Measurements from ENCODE around the gene TM4SF1.
"Not testable (repeated sequence)": the region's sequence is repeated elsewhere in the genome, so short reads cannot be mapped to it uniquely, and the experiment has no call there.

Gene TM4SF1

DNA sequence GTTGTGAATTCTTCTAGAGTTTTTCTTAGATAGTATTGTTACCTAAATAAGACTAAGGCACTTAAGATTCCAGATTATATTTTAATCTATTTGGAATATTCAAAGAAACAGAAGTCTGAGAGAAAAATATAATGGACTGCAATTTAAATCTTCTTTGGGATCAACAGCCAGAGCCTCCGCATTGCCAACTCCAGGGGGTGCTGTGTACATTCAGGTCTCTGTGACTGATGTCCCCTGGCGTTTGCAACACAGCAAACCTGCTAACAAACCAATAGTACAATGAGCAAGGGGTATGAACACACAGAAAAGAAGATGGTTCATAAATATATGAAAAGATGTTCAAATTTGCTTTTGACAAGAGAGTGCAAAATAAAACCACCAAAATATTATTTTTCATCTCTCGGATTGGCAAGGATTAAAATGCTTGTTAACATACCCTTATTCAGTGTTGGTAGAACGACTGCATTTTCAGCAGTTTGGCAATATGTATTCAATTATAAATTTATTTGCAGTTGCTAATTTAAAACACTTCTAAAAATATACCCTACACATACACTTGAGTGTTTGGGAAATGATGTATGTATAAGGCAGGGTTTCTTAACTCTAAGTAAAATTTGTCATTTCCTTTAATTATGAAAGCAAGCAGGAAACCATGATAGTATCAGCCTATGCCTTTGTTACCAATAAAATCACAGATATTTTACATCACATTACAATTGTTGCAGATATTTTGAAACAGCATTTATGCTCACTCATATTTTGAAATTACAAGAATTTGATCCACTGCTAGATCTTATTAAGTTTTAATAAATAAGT is 16.1 kb upstream of the TM4SF1 start:
- no peak for DNase-seq

DNA sequence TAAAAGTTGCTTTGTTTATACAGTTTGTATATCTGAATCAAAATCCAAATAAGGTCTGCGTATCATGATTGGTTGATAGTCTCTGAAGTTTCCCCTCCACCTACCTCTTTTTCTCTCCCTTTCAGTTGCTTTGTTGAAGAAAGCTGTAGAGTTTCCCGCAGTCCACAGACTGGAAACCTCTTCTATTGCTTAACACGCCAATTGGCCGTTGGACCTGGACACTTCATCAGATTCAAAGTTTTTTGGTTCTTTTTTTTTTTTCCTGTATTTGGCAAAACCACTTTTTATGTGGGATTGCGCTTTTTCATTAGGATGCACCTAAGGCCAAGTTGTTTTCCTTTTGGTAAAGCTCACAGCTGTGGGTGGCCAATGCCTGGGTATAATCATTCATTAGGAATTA is 14.5 kb upstream of the TM4SF1 start:
- DNase-seq: no peak

DNA sequence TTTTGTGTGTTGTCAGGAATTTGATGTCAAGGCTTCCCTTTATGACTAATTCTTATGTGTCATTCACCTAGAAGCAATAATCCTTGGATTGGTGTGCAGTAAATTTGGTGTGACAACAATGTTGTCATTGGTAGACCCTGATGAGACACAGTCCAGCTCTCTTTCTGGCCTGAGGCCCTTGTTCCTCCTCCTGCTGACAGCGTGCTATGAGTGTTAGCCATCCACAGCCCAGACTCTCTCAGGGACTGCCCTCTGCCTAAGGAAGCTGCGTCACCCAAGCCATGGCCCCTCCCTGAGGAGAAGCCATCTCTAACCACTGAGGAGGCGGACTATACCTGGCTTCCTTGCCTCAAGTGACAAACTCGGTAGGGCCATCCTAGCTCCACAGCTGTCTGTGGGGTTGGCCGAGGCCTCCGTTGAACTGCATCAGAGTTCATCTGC is 13.3 kb upstream of the TM4SF1 start:
- DNase-seq: no peak

DNA sequence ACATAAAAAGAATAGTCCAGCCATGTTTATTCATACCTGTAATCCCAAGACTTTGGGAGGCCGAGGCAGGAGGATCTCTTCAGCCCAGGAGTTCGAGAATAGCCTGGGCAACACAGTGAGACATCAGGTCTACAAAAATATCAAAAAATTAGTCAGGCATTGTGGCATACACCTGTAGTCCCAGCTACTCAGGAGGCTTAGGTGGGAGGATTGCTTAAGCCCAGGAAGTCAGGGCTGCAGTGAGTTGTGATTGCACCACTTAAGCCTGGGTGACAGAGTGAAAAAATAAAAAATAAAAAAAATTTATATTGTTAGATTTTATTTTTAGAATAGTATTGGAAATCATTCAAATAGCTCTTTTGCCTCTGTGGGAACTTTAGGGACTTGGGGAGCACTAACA is 12.8 kb upstream of the TM4SF1 start:
- DNase-seq: no peak

DNA sequence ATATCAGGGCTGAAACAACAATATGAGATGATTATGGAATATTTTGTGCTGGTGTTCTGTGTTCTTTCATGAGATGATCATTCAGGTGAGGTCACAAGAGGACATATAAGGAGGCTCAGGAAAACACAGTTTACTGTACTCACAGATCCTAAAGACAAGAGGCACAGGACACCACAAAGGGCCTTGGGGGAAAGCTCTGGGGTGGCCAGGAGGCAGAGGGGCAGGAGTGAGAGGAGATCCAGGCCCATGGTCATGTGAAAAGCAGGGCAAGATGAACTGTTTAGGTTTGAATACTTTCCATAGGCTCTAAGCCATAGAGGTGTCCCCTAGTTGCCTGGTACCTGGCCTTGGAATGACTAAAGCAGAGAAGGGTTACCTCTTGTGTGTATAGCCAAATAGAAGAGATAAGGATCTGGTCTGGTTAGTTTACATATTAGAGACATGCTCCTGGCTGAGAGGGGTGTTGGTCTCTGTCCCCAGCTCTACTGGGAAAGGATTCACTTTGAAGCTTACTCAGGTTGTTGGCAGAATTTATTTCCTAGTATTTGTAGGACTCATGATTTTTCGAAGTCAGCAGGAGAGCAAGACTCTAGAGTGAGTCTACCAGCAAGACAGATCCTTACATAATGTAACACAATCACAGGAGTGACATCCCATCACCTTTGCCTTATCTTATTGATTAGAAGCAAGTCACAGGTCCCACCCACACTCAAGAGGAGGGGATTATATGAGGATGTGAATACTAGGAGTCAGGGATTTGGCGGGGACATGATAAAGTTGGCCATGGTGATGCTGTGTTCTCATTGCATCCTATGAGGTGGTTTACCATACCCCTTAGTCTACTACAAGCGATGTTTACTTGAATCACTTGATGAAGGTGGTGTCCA is 11.3 kb upstream of the TM4SF1 start:
- no peak for DNase-seq

DNA sequence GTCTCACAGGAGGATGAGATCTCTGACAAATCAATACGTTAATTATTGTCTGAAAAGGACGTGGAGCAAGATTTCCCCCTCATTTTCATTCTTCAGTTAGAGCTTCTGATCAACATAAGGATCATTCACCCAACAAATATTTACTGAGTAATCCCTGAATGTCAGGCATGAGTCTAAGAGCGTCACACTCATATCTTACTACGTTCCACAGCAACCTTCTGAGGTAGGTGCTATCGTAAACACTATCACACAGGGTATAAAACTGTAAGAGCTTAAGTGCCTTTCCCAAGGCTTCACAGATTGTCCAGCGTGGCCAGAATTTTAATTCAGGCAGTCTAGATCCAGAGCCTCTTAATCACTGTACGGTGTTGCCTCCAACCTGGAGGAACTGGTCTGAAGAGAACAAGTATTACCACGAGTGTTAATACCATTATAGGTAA is 10.6 kb upstream of the TM4SF1 start:
- DNase-seq: no peak

DNA sequence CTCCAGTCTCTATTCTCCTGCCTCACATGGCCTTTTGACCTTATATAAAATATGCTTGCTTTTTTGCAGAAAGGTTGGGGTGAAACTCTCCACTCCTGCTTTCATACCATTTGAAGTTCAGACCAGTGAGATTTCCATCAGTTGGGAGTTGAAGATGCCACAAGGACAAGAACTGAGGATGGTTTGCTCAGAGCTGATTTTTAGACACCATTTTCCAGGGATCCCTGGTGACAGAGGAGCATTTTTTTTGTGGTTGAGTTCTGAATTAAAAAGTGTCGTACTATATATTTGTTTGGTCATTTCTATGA is 8.8 kb upstream of the TM4SF1 start:
- no peak for DNase-seq

DNA sequence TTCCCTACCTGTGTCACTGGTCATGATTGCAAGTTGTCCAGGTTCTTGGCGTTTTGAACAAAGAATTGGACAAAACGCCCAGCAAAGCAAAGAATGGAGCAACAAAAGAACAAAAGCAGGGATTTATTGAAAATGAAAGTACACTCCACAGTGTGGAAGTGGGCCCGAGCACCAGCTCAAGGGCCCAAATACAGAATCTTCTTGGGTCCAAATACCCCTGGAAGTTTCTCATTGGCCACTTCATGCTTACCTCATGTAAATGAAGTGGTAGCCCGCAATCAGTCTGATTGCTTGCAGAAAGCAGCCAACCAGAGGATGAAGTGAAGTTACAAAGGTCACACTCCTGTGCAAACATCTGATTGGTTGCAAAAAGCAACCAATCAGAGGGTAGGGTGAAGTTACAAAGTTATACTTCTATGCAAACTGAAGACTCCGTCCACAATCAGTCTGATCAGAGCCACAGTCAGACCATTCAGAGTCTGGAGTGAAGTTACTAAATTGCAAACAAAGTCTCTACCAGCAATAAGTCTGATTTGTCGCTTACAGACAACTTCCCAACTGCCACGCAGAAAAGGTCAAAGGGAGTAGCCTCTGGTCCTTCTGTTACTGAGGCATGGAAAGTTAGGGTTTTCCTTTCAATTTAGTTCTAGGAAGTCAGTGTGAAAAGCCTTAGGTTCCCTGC is 8.3 kb upstream of the TM4SF1 start:
- no peak for DNase-seq

DNA sequence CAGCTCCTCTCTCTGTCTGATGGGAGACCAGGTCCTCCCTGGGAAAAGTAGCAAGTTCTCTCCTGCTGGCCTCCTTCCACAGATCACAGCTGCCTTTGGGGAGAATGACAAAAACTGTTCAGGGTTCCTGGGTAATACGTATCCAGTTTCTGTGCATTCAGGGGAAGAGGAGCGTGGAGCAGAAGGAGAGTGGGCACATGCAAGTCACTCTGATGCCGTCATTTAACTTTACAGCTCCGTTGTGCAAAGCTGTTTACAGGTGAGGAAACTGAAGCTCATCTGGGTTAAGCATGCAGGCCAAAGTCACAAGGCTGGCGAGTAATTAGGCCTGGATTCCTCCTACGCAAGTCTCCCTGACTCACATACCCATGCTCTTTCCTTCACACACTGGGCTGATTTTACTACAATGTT is 7.5 kb upstream of the TM4SF1 start:
- DNase-seq: no peak

DNA sequence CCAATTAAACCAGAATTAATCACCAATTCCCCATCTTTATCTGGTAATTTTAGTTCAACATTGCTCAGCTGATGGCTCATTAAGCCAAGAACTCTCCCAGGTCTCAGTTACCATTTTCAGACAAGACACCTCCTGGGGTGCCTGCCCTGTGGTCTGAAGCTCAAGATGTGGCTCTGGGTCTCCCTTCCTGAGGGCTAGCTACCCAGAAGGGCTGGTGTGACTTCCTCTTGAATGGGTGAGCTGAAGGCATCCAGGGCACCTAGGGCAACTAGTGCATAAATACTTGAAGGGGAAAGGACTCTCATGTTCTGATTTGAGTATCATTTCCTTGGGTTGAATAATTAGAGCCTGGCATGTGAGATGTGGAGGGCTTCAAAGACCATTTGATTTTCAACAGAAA is 6.7 kb upstream of the TM4SF1 start:
- no peak for DNase-seq

DNA sequence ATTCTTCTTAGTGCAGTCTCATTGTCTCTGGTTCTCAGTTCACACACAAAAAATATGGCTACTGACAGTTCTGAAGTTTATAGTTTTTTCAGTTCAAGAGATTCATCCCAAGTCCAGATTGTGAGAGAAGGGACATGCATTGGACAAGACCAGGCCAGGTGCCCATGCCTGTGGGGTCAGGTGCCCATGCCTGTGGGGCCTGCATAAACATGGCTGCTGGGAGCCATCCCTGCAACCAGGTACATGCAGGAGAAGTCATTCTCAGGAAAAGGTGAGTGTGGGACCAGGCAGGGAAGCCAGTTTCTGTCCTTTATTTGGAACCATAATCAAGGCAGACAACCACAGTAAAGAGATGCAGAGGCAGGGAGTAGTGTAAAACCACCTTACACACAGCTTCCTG is 6.3 kb upstream of the TM4SF1 start:
- no peak for DNase-seq

DNA sequence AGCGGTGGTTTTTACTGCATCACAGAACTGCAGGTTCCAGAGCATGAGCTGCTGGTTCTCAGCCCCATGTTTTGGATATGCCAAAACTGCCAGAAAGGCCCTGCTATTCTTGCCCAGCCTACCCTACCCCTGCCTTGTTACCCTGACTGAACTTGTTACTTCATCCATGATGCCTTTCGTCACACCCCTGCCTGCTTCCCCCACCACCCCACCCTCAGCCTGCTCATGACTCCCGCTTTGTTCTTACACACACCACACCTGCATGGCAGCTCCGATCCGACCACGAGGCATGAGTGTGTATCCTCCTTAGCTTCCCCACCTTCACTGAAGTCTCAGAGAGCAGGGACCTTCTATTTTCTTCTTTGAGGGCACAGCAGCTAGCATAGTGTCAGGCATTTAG is 5.1 kb upstream of the TM4SF1 start:
- no peak for DNase-seq

DNA sequence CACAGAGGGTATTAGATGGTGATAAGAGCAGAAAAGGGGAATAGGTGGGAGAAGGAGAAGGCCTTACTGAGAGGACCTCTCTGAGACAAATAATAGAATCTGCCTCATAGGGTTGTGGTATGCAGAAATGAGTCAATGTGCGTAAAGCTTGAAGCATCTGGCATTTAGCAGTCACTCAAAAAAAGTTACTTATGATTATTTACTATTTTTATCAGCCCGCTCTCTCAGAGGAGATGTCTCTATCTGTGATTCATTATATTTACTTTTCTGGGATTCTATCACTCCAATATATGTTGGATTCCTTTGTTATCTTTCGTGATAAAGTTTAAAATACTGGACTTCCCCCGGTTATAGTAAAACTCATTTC is 4.6 kb upstream of the TM4SF1 start:
- no peak for DNase-seq

DNA sequence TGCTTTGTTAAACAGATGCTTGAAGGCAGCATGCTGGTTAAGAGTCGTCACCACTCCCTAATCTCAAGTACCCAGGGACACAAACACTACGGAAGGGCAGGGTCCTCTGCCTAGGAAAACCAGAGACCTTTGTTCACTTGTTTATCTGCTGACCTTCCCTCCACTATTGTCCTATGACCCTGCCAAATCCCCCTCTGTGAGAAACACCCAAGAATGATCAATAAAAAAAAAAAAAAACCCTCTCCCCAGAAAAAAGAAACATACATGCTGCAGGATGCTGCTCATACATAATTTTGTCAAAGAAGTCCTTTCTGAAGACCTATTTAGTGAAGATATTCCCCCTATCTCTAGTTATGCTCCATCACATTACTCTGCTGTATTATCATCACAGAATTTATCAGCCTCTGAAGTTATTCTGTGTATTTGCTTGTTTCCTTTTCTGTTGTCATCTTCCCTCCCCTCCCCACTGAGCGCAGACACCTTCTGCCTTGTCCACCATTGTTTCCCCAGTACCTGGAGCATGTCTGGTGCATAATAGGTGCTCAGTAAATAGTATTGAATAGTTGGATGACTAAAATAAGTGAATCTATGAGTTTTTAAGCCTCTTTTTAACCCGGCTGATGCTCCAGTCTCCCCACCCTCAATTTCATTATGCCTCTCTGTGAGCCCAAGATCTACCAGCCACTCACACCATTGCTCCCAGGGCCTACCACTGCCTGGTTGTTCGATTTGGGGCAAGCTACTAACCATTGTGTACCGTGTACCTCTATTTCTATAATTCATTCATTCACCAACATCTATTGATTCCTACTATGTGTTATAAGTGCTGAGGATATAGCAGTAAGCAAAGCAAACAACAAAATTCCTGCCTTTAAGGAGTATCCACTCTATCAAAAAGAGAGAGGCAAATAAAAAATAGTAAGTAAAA is 4.0 kb upstream of the TM4SF1 start:
- DNase-seq: no peak

DNA sequence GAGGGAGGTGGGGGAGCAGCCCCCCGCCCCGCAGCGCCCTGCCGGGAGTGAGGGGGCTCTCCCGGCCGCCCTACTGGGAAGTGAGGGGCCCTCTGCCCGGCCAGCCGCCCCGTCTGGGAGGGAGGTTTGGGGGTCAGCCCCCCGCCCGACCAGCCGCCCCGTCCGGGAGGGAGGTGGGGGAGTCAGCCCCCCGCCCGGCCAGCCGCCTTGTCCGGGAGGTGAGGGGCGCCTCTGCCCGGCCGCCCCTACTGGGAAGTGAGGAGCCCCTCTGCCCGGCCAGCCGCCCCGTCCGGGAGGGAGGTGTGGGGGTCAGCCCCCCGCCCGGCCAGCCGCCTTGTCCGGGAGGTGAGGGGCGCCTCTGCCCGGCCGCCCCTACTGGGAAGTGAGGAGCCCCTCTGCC is 2.8 kb upstream of the TM4SF1 start:
- DNase-seq: not testable (repeated sequence)

DNA sequence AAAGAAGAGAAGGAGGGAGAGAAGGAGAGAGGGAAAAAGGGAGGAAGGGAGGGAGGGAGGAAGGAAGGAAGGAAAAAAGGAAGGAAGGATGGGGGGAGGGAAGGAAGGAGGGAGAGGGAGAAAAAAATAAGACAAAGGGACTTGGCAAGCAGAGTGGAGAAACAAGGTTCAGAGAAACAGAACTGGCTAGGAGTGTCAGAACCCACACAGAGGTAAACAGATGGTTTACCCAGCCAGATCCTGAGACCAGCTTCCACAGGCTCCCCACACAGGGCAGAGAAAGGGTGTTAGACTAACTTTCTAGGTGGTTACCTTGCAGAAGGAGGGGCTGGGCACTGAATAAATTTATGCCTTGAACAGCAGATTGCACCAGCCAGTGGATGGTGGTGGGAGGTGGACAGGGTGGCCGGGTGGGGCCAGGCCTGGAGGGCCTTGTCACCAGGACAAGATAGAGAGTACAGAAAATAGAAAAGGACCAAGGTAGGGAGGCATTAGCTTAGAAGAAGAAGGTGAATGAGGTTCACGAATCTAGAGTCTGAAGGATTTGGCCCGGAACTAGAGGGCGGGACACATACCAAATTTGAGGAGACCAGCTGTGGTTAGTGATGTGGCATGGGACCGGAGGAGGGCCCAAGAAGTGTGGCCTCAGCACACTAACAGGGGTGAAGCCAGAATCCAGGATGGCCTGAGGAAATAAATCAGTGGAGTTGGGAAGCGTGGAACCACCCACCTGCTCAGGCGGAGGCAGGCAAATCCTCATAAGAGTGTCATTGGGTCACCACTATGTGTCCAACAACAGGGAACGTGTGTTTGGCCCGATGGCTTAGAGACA is 1.2 kb upstream of the TM4SF1 start:
- no peak for DNase-seq

DNA sequence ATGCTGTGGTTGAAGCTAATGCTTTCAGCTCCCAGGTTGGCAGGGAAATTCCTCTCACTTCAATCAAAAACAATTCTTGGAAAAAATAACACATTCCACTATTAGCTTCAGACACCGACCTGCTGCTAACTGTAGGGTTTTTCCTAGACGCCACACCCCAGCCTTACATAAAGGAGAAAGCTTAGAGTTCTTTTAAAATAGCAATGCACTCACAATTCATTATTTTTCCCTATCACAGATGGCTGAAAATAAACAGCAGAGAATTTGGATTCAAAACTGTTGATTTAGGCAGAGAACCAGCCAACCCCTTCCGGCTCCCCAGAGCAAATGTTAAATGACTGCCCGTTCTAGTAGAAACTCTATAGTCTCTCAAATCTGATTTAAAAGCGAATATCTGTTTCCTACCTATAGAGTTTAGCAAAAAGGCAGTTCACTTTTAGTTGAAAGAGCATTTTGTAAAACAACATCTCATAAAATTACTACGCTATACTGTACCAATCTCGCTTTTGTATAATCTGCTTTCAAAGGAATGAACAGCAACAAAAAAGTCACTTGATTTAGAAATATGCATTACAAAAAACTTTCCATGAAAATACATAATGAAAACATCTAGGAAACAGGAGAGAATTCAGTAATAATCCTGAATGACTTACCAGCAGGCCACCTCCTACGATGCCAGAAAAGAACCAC is 586 bp downstream of the TM4SF1 start:
- no peak for DNase-seq

DNA sequence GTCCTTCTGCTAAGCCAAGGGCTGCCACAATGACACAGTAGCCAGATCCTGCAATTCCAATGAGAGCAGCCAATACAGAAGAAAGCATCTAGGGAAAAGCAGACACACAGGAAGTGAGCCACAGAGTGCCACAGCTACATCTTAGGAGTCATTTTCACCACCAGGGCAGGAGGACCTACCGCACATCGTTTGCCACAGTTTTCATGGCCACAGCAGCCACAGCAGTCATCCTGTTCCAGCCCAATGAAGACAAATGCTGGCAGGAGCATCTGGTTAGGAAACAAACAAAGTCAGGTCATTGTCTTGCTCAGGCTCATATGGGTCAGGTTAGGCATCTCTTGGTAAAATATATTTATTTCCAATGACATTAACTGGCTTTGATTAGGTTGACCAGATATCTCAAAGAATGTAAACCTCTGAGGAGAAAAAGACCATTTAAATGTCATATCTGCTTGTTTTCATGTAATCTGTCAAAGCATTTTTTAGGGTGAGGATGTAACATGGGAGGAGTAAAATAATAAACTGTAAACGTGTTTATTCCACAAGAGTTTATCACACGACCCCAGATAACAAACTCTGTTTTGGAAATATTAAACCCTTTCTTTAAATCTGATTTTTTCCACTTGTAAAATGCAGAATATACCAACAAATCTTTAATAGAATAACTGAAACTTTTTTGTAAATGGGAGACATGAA is 1.8 kb downstream of the TM4SF1 start:
- DNase-seq: no peak

DNA sequence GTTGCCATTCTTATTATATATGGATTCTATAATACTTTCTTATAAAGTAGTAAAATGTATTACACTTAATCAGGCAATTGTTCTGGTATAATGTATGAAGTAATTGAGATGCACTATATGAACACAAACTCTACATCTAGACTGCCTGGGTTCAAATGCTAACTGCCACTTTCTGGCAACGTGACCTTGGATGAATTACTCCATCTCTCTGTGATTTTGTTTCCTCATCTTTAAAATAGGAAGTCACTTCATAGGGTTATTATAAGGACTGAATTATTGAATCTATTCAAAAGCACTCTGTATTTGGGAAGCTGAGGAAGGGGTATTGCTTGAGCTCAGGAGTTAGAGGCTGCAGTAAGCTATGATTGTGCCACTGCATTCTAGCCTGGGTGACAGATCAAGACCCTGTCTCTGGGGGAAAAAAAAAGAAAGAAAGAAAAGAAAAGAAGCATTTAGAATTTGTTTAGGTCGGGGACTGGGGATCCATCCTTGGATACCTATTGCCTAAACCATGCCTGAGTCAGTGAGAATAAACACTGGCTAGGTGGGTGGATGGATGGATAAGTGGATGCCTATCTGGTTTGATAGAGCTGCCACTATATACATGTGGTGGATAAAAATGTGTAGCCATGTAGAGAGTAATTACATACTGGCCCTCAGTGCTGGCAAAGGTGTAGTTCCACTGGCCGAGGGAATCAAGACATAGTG is 2.5 kb downstream of the TM4SF1 start:
- DNase-seq: no peak

DNA sequence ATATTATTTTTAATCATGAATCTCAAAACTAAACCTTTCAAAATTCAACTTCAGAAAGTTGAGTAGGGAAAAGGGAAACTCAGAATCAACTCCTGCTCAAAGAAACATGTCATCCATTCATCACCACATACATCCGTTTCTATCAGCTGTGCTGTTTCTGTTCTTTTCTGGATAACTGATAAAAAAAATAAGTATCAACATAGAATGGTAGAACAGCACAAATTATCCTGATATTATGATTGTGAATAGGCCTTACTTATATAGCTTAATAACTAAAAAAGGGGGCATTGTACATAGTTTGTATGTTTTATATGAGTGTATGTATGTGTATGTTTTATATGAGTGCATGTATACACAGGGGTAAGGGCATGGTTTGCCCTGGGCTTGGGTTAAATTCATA is 3.1 kb downstream of the TM4SF1 start:
- DNase-seq: no peak

Data from activated T-cell treated with anti-CD3 and anti-CD28 coated beads, Interleukin-2, amount 50 U/mL, for 1 hour (primary cell).